Measurements from ENCODE around the gene TUBAL3.
"Not testable (repeated sequence)": the region's sequence is repeated elsewhere in the genome, so short reads cannot be mapped to it uniquely, and the experiment has no call there.

Gene TUBAL3

GRCh38 chr10:5390607-5391205, 13.9 kb downstream of the TUBAL3 start:
- TF ChIP-seq CTCF (conservative IDR thresholded peaks at IDR 0.05; ENCODE audit: low read depth), result no peak
- ChIA-PET CTCF (no interaction called here), POLR2A (ENCODE audit: low non-redundant PET) (no interaction called here)
- DNase-seq (ENCODE audit: low spot score), result no peak
- H3K27ac ChIP-seq, result no peak overlapping the region

- ChIA-PET CTCF (no interaction called here), POLR2A (ENCODE audit: low non-redundant PET) (no interaction called here)
These were observed 17.5 kb downstream of the TUBAL3 start for GRCh38 chr10:5387169-5387568.

GRCh38 chr10:5385224-5385623, 19.4 kb downstream of the TUBAL3 start:
- no peak overlapping the region for H3K27ac ChIP-seq
- POLR2A ChIA-PET (ENCODE audit: low non-redundant PET), result no interaction called here
- CTCF ChIA-PET, result interaction anchor here (0.6 kb wide), 2 partner anchors 101 to 547 kb away, joined by 3 to 4 read pairs; no protein-coding TSS in a partner anchor
- TF ChIP-seq CTCF (conservative IDR thresholded peaks at IDR 0.05; ENCODE audit: low read depth), result no peak
- no peak for DNase-seq (ENCODE audit: low spot score)

More at GRCh38 chr10:5387169-5387568, 17.5 kb downstream of the TUBAL3 start:
- no peak for DNase-seq (ENCODE audit: low spot score)
- no peak overlapping the region for H3K27ac ChIP-seq
- no peak for TF ChIP-seq CTCF (conservative IDR thresholded peaks at IDR 0.05; ENCODE audit: low read depth)

- TF ChIP-seq CTCF (conservative IDR thresholded peaks at IDR 0.05; ENCODE audit: low read depth), result no peak
- no peak for DNase-seq (ENCODE audit: low spot score)
- POLR2A ChIA-PET (ENCODE audit: low non-redundant PET), result no interaction called here
- CTCF ChIA-PET, result no interaction called here
- no peak overlapping the region for H3K27ac ChIP-seq
These were observed 23.4 kb downstream of the TUBAL3 start for GRCh38 chr10:5381187-5381586.

GRCh38 chr10:5380395-5380794, 24.2 kb downstream of the TUBAL3 start:
- CTCF ChIA-PET, result interaction anchor here (0.6 to 1.4 kb wide), 2 partner anchors 531 to 570 kb away, joined by 3 to 6 read pairs; no protein-coding TSS in a partner anchor
- POLR2A ChIA-PET (ENCODE audit: low non-redundant PET); H3K27ac ChIP-seq; DNase-seq (ENCODE audit: low spot score): not testable (repeated sequence)

GRCh38 chr10:5379202-5379601, 25.4 kb downstream of the TUBAL3 start:
- H3K27ac ChIP-seq; DNase-seq (ENCODE audit: low spot score); POLR2A ChIA-PET (ENCODE audit: low non-redundant PET): not testable (repeated sequence)
- CTCF ChIA-PET, result interaction anchor here (0.6 to 1.4 kb wide), 2 partner anchors 473 to 530 kb away, joined by 3 to 6 read pairs; no protein-coding TSS in a partner anchor

GRCh38 chr10:5376450-5376849, 28.2 kb downstream of the TUBAL3 start:
- no peak overlapping the region for H3K27ac ChIP-seq
- no peak for TF ChIP-seq CTCF (conservative IDR thresholded peaks at IDR 0.05; ENCODE audit: low read depth)
- ChIA-PET POLR2A (ENCODE audit: low non-redundant PET) (no interaction called here), CTCF (interaction anchor here (0.6 kb wide), 1 partner anchor 827 kb away, joined by 3 read pairs; the partner anchor contains the start of gene PFKFB3)
- DNase-seq (ENCODE audit: low spot score), result no peak
